K562 (cell line): ENCODE data around the gene GALNT12. TPM values are rescaled to one million over a fixed set of nuclear protein-coding genes. Genes with fewer than 3 reads are reported as not detected.

Source experiments
- E2F6 ChIP-seq, 2 experiments: IDR thresholded peaks; 2 replicates each; pipeline ENCODE4 v1.6.1; 2011; ENCODE audit warnings: borderline replicate concordance in 1 of 2, control low read depth in 1 of 2, low read depth in 1 of 2, low read length in 1 of 2, mild to moderate bottlenecking in 1 of 2, mixed read lengths in 1 of 2, moderate library complexity in 1 of 2; ENCODE audit not compliant: insufficient read depth in 1 of 2, insufficient read length in 1 of 2, poor library complexity in 1 of 2, severe bottlenecking in 1 of 2; ENCODE audit errors: extremely low read depth in 1 of 2
- EP300 ChIP-seq: IDR thresholded peaks from 2 replicates; pipeline ENCODE4 v1.6.1; 2012; ENCODE audit warnings: low read length, improper control_type of control experiment
- ERF ChIP-seq: fragments of 450-650 bp; formaldehyde crosslinking; IDR thresholded peaks from 2 replicates; pipeline ENCODE4 v1.4.0; 2020; ENCODE audit warnings: mild to moderate bottlenecking, mixed read lengths
- GABPB1 ChIP-seq: sonication (generic); formaldehyde crosslinking; IDR thresholded peaks from 2 replicates; pipeline ENCODE4 v1.8.0; 2022; ENCODE audit warnings: mild to moderate bottlenecking, missing genetic modification reagents
- MAFG ChIP-seq: fragments of 450-650 bp; conservative IDR thresholded peaks from 2 replicates; pipeline ENCODE4 v1.6.1; 2016; ENCODE audit warnings: missing genetic modification characterization, missing compliant biosample characterization
- MEF2A ChIP-seq: IDR thresholded peaks from 2 replicates; pipeline ENCODE4 v1.6.1; 2011; ENCODE audit warnings: low read depth, mild to moderate bottlenecking, low read length, moderate library complexity; ENCODE audit not compliant: control insufficient read depth
- MGA ChIP-seq: fragments of 450-650 bp; IDR thresholded peaks from 2 replicates; pipeline ENCODE4 v1.6.1; 2016; ENCODE audit warnings: mild to moderate bottlenecking, moderate library complexity
- TAF7 ChIP-seq: fragments of 450-650 bp; IDR thresholded peaks from 2 replicates; pipeline ENCODE4 v1.6.1; 2016; ENCODE audit warnings: missing genetic modification characterization, missing compliant biosample characterization
- XRCC3 ChIP-seq: fragments of 450-650 bp; IDR thresholded peaks from 2 replicates; pipeline ENCODE4 v1.6.1; 2017; ENCODE audit warnings: mild to moderate bottlenecking, moderate library complexity
- ZNF184 ChIP-seq: sonication (generic); formaldehyde crosslinking; IDR thresholded peaks from 2 replicates; pipeline ENCODE4 v1.5.0; 2020; ENCODE audit warnings: missing genetic modification reagents
- ZNF592 ChIP-seq: fragments of 450-650 bp; IDR thresholded peaks from 2 replicates; pipeline ENCODE4 v1.6.1; 2017; ENCODE audit warnings: antibody characterized with exemption, mild to moderate bottlenecking
- polyA plus RNA-seq, 8 experiments: library from polyadenylated mRNA; depleted of rRNA in 4 of 8; stranded (reverse) in 5 of 8; unstranded in 3 of 8; fragments of >200 nt; fragmentation: Nextera tagmentation in 2 of 8; fragmentation: Illumina TruSeq in 1 of 8; extraction: Ambion mirVana in 2 of 8; extraction: Trizol in 1 of 8; gene quantifications; 2 replicates each; pipeline versions ENCODE4 v1.2.1 to v1.2.3, GENCODE V29; 2011 to 2014; ENCODE audit warnings: inconsistent platforms in 1 of 8, missing spikeins in 1 of 8
- total RNA-seq, 7 experiments: library from RNA; depleted of rRNA in 6 of 7; stranded (reverse); fragments of >200 nt in 6 of 7; fragmentation: Illumina TruSeq in 2 of 7; extraction: Trizol in 2 of 7; gene quantifications; 2 replicates each; pipeline versions ENCODE4 v1.2.1 to v1.2.3, GENCODE V29; 2011 to 2021; ENCODE audit warnings: low replicate concordance in 1 of 7

Gene GALNT12
- total and polyA plus RNA-seq, 9 of the 15 experiments (the other 6 are each of a cell fraction or from before 2014, with no cell fraction given): 29.7 to 82.9 (median 44.2) TPM

GRCh38 chr9:98859941-98860340 lies 52.5 kb downstream of the GALNT12 start (continued):
- TF ChIP-seq MAFG: no peak
- TF ChIP-seq EP300: no peak
- TF ChIP-seq MGA: peak; percentile 47
- no peak for TF ChIP-seq ZNF184
- no peak for TF ChIP-seq TAF7 (tag)
- no peak for TF ChIP-seq XRCC3
- TF ChIP-seq GABPB1 (CRISPR knock-in tag): no peak
- TF ChIP-seq E2F6 (IDR thresholded peaks at IDR 0.05; ENCODE audit: borderline replicate concordance in 1 of 2, extremely low read depth in 1 of 2, insufficient read depth in 1 of 2, insufficient read length in 1 of 2, low read depth in 1 of 2, low read length in 1 of 2, poor library complexity in 1 of 2, severe bottlenecking in 1 of 2): peak in 1 of 2 experiments; percentile 32
- 0 out of 2 replicates have a peak, but pooled peaks have one; percentile 27 for TF ChIP-seq ZNF592
- no peak for TF ChIP-seq ERF (CRISPR knock-in tag)
- TF ChIP-seq MEF2A: no peak
